GM12878 (cell line): Measurements from ENCODE around the gene PRKN. TPM values are rescaled to one million over a fixed set of nuclear protein-coding genes. Genes with fewer than 3 reads are reported as not detected.

Source experiments
- ATAC-seq: fragments of 200-7000 bp; cut with Tn5 transposase; 3 replicates; pipeline ENCODE4 v1.9.1; 2020; ENCODE audit warnings: mild to moderate bottlenecking, moderate library complexity
- BruUV-seq: library from RNA; stranded (reverse); fragments of 400-500 nt; replicated peaks from 2 replicates; lab custom pipeline; 2021; lab: Mats Ljungman, UMichigan
- CTCF ChIA-PET: fragments of 300-600 bp; sonication (Branson Sonifier 250); formaldehyde crosslinking; extraction: SDS; loops from one replicate; lab custom pipeline; 2021; ENCODE audit warnings: inconsistent platforms; lab: Yijun Ruan, JAX
- POLR2A ChIA-PET: fragments of 350-600 bp; formaldehyde crosslinking; extraction: SDS; loops from one replicate; lab custom pipeline; 2021; ENCODE audit warnings: inconsistent platforms; lab: Charles Lee
- RAD21 ChIA-PET: fragments of 300-600 bp; sonication (Branson Sonifier 250); formaldehyde crosslinking; loops from one replicate; lab custom pipeline; 2023; ENCODE audit warnings: antibody characterized with exemption; ENCODE audit not compliant: unreplicated experiment; lab: Charles Lee
- SMC1A ChIA-PET: fragments of 300-600 bp; sonication (Branson Sonifier 250); formaldehyde crosslinking; loops from one replicate; lab custom pipeline; 2023; ENCODE audit not compliant: unreplicated experiment, uncharacterized antibody; lab: Charles Lee
- DNase-seq: peaks from one replicate; pipeline ENCODE4 v3.0.0-alpha.2; 2011; ENCODE audit warnings: low read depth, low spot score
- FAIRE-seq: peaks from 3 replicates; lab custom pipeline; 2011; peaks lifted over from hg19 to GRCh38; lab: Jason Lieb, UNC
- H2AFZ ChIP-seq: 2 replicates; pipeline ENCODE4 v1.6.0; 2011; ENCODE audit warnings: low read depth, low read length, control low read depth; ENCODE audit not compliant: control insufficient read depth
- H3K27ac ChIP-seq: 2 replicates; pipeline ENCODE4 v1.5.1; 2011; ENCODE audit warnings: control low read depth; ENCODE audit not compliant: control insufficient read depth, insufficient read depth
- H3K27me3 ChIP-seq, 2 experiments: replicated peaks in 1 of 2; 2 replicates each; pipeline versions ENCODE4 v1.6.0 to v1.6.1; 2011; ENCODE audit warnings: low read length in 1 of 2; ENCODE audit not compliant: control insufficient read depth in 2 of 2, insufficient read depth in 2 of 2
- H3K36me3 ChIP-seq, 2 experiments: 2 replicates each; pipeline ENCODE4 v1.5.1; 2011; ENCODE audit warnings: low read length in 1 of 2; ENCODE audit not compliant: control insufficient read depth in 2 of 2, insufficient read depth in 2 of 2
- H3K4me1 ChIP-seq: 2 replicates; pipeline ENCODE4 v1.6.1; 2011; ENCODE audit warnings: mild to moderate bottlenecking, low read length, moderate library complexity, mixed read lengths; ENCODE audit not compliant: control insufficient read depth, insufficient read depth
- H3K4me2 ChIP-seq: 2 replicates; pipeline ENCODE4 v1.6.0; 2011; ENCODE audit warnings: control low read depth; ENCODE audit not compliant: control insufficient read depth, insufficient read depth
- H3K4me3 ChIP-seq: fragments of 200-600 bp; sonication (generic); 2 replicates; pipeline ENCODE4 v1.5.1; 2016
- H3K79me2 ChIP-seq: 2 replicates; pipeline ENCODE4 v1.6.0; 2011; ENCODE audit warnings: low read length; ENCODE audit not compliant: control insufficient read depth, insufficient read depth
- H3K9ac ChIP-seq: 2 replicates; pipeline ENCODE4 v1.8.0; 2011; ENCODE audit warnings: low read length, control low read depth, mixed read lengths; ENCODE audit not compliant: control insufficient read depth, insufficient read depth
- H3K9me3 ChIP-seq: replicated peaks from 3 replicates; pipeline ENCODE4 v1.5.1; 2011; ENCODE audit warnings: mild to moderate bottlenecking, low read length; ENCODE audit not compliant: control insufficient read depth, insufficient read depth
- H4K20me1 ChIP-seq: 2 replicates; pipeline ENCODE4 v1.6.0; 2011; ENCODE audit not compliant: control insufficient read depth, insufficient read depth
- BRCA1 ChIP-seq: IDR thresholded peaks from 2 replicates; pipeline ENCODE4 v1.6.1; 2011; ENCODE audit warnings: low read depth, low read length, improper control_type of control experiment
- EED ChIP-seq: sonication (generic); IDR thresholded peaks from 2 replicates; pipeline ENCODE4 v1.6.1; 2016; ENCODE audit warnings: antibody characterized with exemption, low read depth
- FOXK2 ChIP-seq: fragments of 450-650 bp; IDR thresholded peaks from 2 replicates; pipeline ENCODE4 v1.6.1; 2017; ENCODE audit warnings: mild to moderate bottlenecking, moderate library complexity
- HDAC6 ChIP-seq: fragments of 200-600 bp; sonication (generic); IDR thresholded peaks from one replicate; pipeline ENCODE4 v1.8.0; 2017; ENCODE audit warnings: antibody characterized with exemption; ENCODE audit not compliant: unreplicated experiment
- JUND ChIP-seq: IDR thresholded peaks from 2 replicates; pipeline ENCODE4 v1.6.1; 2012; ENCODE audit warnings: low read depth, mild to moderate bottlenecking, low read length, improper control_type of control experiment, moderate library complexity
- KLF5 ChIP-seq: fragments of 450-650 bp; IDR thresholded peaks from 2 replicates; pipeline ENCODE4 v1.6.1; 2014; ENCODE audit warnings: mild to moderate bottlenecking; ENCODE audit not compliant: partially characterized antibody
- NFIC ChIP-seq: IDR thresholded peaks from 2 replicates; pipeline ENCODE4 v1.6.1; 2012; ENCODE audit warnings: low read depth, mild to moderate bottlenecking, inconsistent platforms, low read length, moderate library complexity
- NRF1 ChIP-seq: conservative IDR thresholded peaks from 2 replicates; pipeline ENCODE4 v1.6.1; 2011; ENCODE audit warnings: mild to moderate bottlenecking, low read depth, low read length, improper control_type of control experiment
- POLR2AphosphoS5 ChIP-seq: IDR thresholded peaks from 2 replicates; pipeline ENCODE4 v1.6.1; 2011; ENCODE audit warnings: mild to moderate bottlenecking, low read length, inconsistent platforms
- RAD51 ChIP-seq: fragments of 450-650 bp; IDR thresholded peaks from 2 replicates; pipeline ENCODE4 v1.6.1; 2016; ENCODE audit warnings: moderate library complexity, mild to moderate bottlenecking, inconsistent platforms
- RUNX3 ChIP-seq: IDR thresholded peaks from 2 replicates; pipeline ENCODE4 v1.6.1; 2012; ENCODE audit warnings: low read length, inconsistent platforms
- TCF3 ChIP-seq: IDR thresholded peaks from 2 replicates; pipeline ENCODE4 v1.6.1; 2012; ENCODE audit warnings: low read depth, mild to moderate bottlenecking, low read length, borderline replicate concordance; ENCODE audit not compliant: insufficient read depth
- ZSCAN29 ChIP-seq: fragments of 450-650 bp; IDR thresholded peaks from 2 replicates; pipeline ENCODE4 v1.6.1; 2017; ENCODE audit warnings: mild to moderate bottlenecking, moderate library complexity
- WGBS: methylation state at CpG from one replicate; pipeline ENCODE4 v1.1.6; 2016; ENCODE audit warnings: low lambda C conversion rate; ENCODE audit not compliant: insufficient replicate concordance, insufficient coverage; ENCODE audit errors: missing lambda C conversion rate; 5-methylcytosine and 5-hydroxymethylcytosine counted together
- in situ Hi-C: fragments of 300-500 bp; cut with MboI; formaldehyde crosslinking; loops from 9 replicates; pipeline ENCODE4 v1.14.3; 2018; ENCODE audit warnings: mixed read lengths
- intact Hi-C: fragments of 100-400 bp; cut with micrococcal nuclease; formaldehyde crosslinking; loops from one replicate; pipeline ENCODE4 v1.14.2; 2022; ENCODE audit not compliant: unreplicated experiment
- polyA plus RNA-seq, 11 experiments: library from polyadenylated mRNA; depleted of rRNA in 4 of 11; unstranded in 6 of 11; stranded (reverse) in 5 of 11; fragments of >200 nt; fragmentation: Nextera tagmentation in 4 of 11; fragmentation: Illumina TruSeq in 1 of 11; extraction: Ambion mirVana in 4 of 11; extraction: Trizol in 1 of 11; gene quantifications; 1 replicate in 1 of 11; 2 replicates in 10 of 11; pipeline versions ENCODE4 v1.2.1 to v1.2.3, GENCODE V29; 2011 to 2016; ENCODE audit warnings: inconsistent platforms in 2 of 11, missing spikeins in 2 of 11, low read depth in 1 of 11
- total RNA-seq, 4 experiments: library from RNA; depleted of rRNA in 3 of 4; stranded (reverse); fragments of >200 nt in 3 of 4; fragmentation: Illumina TruSeq in 1 of 4; extraction: Trizol in 1 of 4; gene quantifications; 2 replicates each; pipeline versions ENCODE4 v1.2.1 to v1.2.3, GENCODE V29; 2013 to 2021
- TF ChIP-seq, protein P1 (sequence below): fragments of 450-650 bp; IDR thresholded peaks from 2 replicates; pipeline ENCODE4 v1.6.1; 2016; ENCODE audit warnings: mild to moderate bottlenecking
- TF ChIP-seq, protein P2 (sequence below): fragments of 450-650 bp; IDR thresholded peaks from 2 replicates; pipeline ENCODE4 v1.6.1; 2016; ENCODE audit warnings: mild to moderate bottlenecking
- TF ChIP-seq, protein P3 (sequence below): fragments of 450-650 bp; IDR thresholded peaks from 2 replicates; pipeline ENCODE4 v1.6.1; 2017; ENCODE audit warnings: mild to moderate bottlenecking, low read depth, inconsistent platforms; ENCODE audit not compliant: poor library complexity, severe bottlenecking

The PRKN gene
- total and polyA plus RNA-seq, 10 of the 15 experiments (the other 5 are each of a cell fraction or from before 2014, with no cell fraction given) = 0.06 to 0.09 TPM; not detected in 8

DNA sequence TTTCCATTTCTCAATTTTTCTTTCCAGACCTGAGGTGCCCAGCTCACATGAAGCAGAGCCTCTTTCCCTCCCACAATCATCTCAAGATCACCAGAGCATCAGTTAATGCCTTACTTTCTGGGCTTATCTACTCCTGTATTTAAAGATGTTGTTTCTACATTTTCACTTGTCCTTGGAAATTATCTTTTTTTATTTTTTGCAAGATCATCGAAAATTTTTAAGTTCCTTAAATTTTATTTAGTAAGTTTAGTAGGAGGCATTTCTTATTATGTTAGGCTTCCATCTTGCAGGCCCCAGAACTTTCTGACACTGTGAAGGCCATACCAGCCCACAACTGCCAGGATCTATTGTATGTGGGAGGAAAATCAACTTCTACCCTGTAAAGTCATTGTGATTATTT, 466.0 kb downstream of the PRKN start:
- H2AFZ ChIP-seq = no peak overlapping the region
- ATAC-seq (no peak), FAIRE-seq (no peak), DNase-seq (no peak)
- POLR2A ChIA-PET = no interaction called here
- H3K79me2 ChIP-seq = no peaks in the 10 kb centered on the region
- no peaks in the 10 kb centered on the region for H3K27me3 ChIP-seq
- no peak for TF ChIP-seq NFIC
- TF ChIP-seq KLF5 = no peak
- TF ChIP-seq, protein P1, sequence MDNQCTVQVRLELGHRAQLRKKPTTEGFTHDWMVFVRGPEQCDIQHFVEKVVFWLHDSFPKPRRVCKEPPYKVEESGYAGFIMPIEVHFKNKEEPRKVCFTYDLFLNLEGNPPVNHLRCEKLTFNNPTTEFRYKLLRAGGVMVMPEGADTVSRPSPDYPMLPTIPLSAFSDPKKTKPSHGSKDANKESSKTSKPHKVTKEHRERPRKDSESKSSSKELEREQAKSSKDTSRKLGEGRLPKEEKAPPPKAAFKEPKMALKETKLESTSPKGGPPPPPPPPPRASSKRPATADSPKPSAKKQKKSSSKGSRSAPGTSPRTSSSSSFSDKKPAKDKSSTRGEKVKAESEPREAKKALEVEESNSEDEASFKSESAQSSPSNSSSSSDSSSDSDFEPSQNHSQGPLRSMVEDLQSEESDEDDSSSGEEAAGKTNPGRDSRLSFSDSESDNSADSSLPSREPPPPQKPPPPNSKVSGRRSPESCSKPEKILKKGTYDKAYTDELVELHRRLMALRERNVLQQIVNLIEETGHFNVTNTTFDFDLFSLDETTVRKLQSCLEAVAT = no peak
- no peak for TF ChIP-seq POLR2AphosphoS5
- RAD21 ChIA-PET = no interaction called here
- 0% methylated on average over 1 of the region's 1 CpG for WGBS
- intact Hi-C loops (no loop called here), in situ Hi-C loops (no loop called here)
- H3K4me2 ChIP-seq = no peak overlapping the region
- H3K36me3 ChIP-seq = no peaks in the 10 kb centered on the region
- BruUV-seq = no TSS peak
- CTCF ChIA-PET = no interaction called here
- no peaks in the 10 kb centered on the region for H3K4me1 ChIP-seq
- no peaks in the 10 kb centered on the region for H4K20me1 ChIP-seq
- H3K27ac ChIP-seq = no peak overlapping the region
- SMC1A ChIA-PET = no interaction called here
- no peaks in the 10 kb centered on the region for H3K9me3 ChIP-seq
- H3K4me3 ChIP-seq = no peak overlapping the region
- no peak overlapping the region for H3K9ac ChIP-seq

DNA sequence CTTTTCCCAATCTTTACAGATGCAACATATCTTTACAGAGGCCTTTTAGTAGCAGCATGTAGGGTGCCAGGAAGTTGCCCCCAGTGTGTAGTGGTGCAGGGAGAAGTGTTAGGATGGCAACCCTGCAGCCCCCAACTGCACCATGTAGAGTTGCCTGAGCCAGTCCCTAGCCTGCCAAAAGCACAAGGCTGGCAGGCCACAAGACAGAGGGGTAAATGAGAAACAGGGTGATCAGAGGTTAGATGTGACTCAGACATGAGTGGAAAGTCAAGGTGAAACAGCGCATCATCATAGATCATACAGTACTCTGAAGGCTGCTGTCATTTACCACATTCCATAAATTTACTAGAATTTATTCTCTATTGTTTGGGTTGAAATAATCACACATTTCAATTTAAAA, 467.5 kb downstream of the PRKN start:
- Histone ChIP-seq H3K27ac (no peak overlapping the region), H3K36me3 (no peaks in the 10 kb centered on the region), H3K9me3 (no peaks in the 10 kb centered on the region), H3K27me3 (no peaks in the 10 kb centered on the region), H2AFZ (no peak overlapping the region), H3K79me2 (no peaks in the 10 kb centered on the region), H3K9ac (no peak overlapping the region), H3K4me2 (no peak overlapping the region), H3K4me3 (no peak overlapping the region), H4K20me1 (no peaks in the 10 kb centered on the region), H3K4me1 (no peaks in the 10 kb centered on the region)
- no TSS peak for BruUV-seq
- in situ Hi-C loops (no loop called here), intact Hi-C loops (no loop called here)
- SMC1A ChIA-PET = no interaction called here
- ATAC-seq (no peak), DNase-seq (no peak), FAIRE-seq (no peak)
- 100% methylated on average over 1 of the region's 1 CpG for WGBS
- RAD21 ChIA-PET = no interaction called here
- CTCF ChIA-PET = no interaction called here
- POLR2A ChIA-PET = no interaction called here
- no peak for TF ChIP-seq EED
- no peak for TF ChIP-seq ZSCAN29
- TF ChIP-seq TCF3 = no peak
- TF ChIP-seq, protein P2, sequence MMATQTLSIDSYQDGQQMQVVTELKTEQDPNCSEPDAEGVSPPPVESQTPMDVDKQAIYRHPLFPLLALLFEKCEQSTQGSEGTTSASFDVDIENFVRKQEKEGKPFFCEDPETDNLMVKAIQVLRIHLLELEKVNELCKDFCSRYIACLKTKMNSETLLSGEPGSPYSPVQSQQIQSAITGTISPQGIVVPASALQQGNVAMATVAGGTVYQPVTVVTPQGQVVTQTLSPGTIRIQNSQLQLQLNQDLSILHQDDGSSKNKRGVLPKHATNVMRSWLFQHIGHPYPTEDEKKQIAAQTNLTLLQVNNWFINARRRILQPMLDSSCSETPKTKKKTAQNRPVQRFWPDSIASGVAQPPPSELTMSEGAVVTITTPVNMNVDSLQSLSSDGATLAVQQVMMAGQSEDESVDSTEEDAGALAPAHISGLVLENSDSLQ = no peak
- no peak for TF ChIP-seq HDAC6
- no peak for TF ChIP-seq NRF1
- no peak for TF ChIP-seq RUNX3
- TF ChIP-seq, protein P3, sequence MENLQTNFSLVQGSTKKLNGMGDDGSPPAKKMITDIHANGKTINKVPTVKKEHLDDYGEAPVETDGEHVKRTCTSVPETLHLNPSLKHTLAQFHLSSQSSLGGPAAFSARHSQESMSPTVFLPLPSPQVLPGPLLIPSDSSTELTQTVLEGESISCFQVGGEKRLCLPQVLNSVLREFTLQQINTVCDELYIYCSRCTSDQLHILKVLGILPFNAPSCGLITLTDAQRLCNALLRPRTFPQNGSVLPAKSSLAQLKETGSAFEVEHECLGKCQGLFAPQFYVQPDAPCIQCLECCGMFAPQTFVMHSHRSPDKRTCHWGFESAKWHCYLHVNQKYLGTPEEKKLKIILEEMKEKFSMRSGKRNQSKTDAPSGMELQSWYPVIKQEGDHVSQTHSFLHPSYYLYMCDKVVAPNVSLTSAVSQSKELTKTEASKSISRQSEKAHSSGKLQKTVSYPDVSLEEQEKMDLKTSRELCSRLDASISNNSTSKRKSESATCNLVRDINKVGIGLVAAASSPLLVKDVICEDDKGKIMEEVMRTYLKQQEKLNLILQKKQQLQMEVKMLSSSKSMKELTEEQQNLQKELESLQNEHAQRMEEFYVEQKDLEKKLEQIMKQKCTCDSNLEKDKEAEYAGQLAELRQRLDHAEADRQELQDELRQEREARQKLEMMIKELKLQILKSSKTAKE = no peak
- TF ChIP-seq BRCA1 = no peak
- no peak for TF ChIP-seq RAD51
- no peak for TF ChIP-seq FOXK2
- no peak for TF ChIP-seq JUND
